ENCODE results near the gene ZBP1.

ZBP1 gene

DNA sequence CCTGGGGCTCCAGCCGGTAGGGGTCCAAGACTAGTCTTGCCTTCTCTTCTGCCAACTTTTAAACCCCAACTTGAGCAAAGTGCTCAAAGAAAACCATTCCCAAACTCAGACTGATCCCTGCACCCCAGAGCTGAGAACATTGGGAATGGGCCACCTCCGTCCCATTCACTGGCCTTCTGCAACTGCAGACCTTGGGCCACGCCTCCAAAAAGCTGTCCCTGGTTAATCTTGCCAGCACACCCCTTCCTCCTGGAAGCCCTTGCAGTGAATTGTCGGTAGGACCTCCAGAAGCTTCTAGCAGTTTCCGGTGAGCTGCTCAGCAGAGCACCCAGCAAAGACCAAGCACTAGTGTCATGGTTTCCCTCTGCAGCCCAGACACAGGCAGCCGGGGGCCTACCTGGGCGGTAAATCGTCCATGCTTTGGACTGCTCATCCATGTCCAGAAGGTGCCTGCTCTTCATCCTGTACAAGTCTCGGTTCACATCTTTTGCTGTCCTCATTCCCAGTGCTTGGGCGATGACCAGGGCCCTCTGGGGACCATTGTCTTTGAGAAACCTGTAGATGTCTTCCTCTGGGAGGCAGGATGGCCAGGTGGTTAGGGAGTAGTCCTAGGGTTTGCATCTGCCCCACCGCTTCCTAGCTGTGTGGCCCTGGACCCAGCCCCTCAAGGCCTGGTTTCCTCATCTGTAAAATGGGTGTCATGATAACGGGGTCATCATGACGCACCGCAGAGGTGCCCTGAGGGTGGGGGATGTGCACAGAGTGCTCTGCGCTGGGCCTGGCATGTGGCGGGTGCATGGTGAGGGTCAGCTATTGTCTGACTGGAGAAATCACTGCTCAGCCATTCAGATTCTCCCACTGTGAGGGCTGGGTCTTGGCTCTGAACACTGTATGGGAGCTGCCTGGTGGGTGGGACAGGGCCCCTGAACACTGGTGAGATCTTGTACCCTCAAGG, 5.5 kb downstream of the ZBP1 start:
- Histone ChIP-seq H3K9me2 (replicated peaks; ENCODE audit: control insufficient read depth, low read length) (no peaks in the 10 kb centered on the region), H3K4me3 (ENCODE audit: low read length) (no peak overlapping the region), H3K4me2 (ENCODE audit: low read length) (no peak overlapping the region), H3K27ac (ENCODE audit: low read depth, low read length) (no peak overlapping the region), H4K20me1 (ENCODE audit: control insufficient read depth, insufficient read depth, low read depth, low read length) (peaks cover 11% of the 10 kb centered on the region), H3K4me1 (ENCODE audit: control insufficient read depth, low read length) (peaks cover 25% of the 10 kb centered on the region), H3K79me2 (ENCODE audit: control insufficient read depth, low read length) (no peaks in the 10 kb centered on the region), H3K27me3 (ENCODE audit: control insufficient read depth, low read length) (peaks cover 73% of the 10 kb centered on the region), H3K36me3 (ENCODE audit: control insufficient read depth, low read length) (no peaks in the 10 kb centered on the region), H3K9me3 (ENCODE audit: control insufficient read depth, insufficient read depth, low read length) (no peaks in the 10 kb centered on the region), H3F3A (ENCODE audit: control insufficient read depth, insufficient read depth) (peaks cover 12% of the 10 kb centered on the region)
- TF ChIP-seq CTCF (IDR thresholded peaks at IDR 0.05; ENCODE audit: low read depth, low read length, poor library complexity, severe bottlenecking) (no peak), EZH2phosphoT487 (IDR thresholded peaks at IDR 0.05; ENCODE audit: borderline replicate concordance, low read length) (no peak)

DNA sequence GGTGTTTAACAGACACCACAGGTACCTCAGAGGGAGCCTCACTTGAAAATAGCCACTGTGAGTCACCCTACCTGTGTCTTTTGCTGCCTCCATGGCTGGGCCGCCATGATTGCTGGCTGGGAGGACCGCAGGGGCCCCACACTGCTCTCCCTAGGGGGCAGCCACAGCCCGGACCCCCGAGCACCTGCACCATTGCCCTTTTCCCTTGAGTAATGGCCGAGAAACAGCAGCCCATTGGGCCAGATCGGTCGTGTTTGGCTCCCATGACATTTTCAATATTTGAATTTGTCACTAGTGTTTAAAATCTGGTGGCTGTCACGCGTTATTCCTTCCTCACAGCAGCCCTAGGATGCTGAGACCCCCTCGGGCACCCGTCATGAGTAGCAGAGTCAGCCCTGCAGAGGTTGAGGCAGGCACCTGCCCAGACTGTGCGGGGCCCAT, 6.7 kb downstream of the ZBP1 start:
- Histone ChIP-seq H3K9me2 (replicated peaks; ENCODE audit: control insufficient read depth, low read length) (no peaks in the 10 kb centered on the region), H3K4me2 (ENCODE audit: low read length) (no peak overlapping the region), H4K20me1 (ENCODE audit: control insufficient read depth, insufficient read depth, low read depth, low read length) (peaks cover 15% of the 10 kb centered on the region), H3K79me2 (ENCODE audit: control insufficient read depth, low read length) (no peaks in the 10 kb centered on the region), H3K27ac (ENCODE audit: low read depth, low read length) (no peak overlapping the region), H3K36me3 (ENCODE audit: control insufficient read depth, low read length) (no peaks in the 10 kb centered on the region), H3K4me3 (ENCODE audit: low read length) (no peak overlapping the region), H3K4me1 (ENCODE audit: control insufficient read depth, low read length) (peaks cover 18% of the 10 kb centered on the region), H3K27me3 (ENCODE audit: control insufficient read depth, low read length) (peaks cover 76% of the 10 kb centered on the region), H3K9me3 (ENCODE audit: control insufficient read depth, insufficient read depth, low read length) (no peaks in the 10 kb centered on the region), H3F3A (ENCODE audit: control insufficient read depth, insufficient read depth) (no peaks in the 10 kb centered on the region)
- TF ChIP-seq EZH2phosphoT487 (IDR thresholded peaks at IDR 0.05; ENCODE audit: borderline replicate concordance, low read length) (no peak), CTCF (IDR thresholded peaks at IDR 0.05; ENCODE audit: low read depth, low read length, poor library complexity, severe bottlenecking) (no peak)

DNA sequence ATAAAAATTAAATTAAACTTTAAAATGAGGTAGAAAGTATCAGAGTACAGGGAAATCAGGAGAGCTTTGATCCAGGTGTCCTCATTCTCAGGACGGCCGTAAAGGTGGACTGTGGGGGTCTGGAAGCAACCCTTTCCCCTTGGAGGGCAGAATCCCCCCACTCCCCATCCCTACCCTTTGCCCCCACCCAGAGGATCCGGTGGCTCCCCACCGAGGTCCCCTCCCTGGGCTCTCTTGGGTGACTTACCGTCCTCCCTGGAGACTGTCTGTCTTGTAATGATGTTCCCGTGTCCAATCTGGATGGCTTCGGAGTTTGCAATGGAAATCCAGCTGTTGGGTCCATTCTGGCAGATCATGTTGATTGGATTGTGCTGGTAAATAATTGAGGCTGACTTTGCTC, 7.3 kb downstream of the ZBP1 start:
- Histone ChIP-seq H3K9me3 (ENCODE audit: control insufficient read depth, insufficient read depth, low read length) (no peaks in the 10 kb centered on the region), H4K20me1 (ENCODE audit: control insufficient read depth, insufficient read depth, low read depth, low read length) (peaks cover 15% of the 10 kb centered on the region), H3K36me3 (ENCODE audit: control insufficient read depth, low read length) (no peaks in the 10 kb centered on the region), H3K9me2 (replicated peaks; ENCODE audit: control insufficient read depth, low read length) (no peaks in the 10 kb centered on the region), H3K4me2 (ENCODE audit: low read length) (no peak overlapping the region), H3F3A (ENCODE audit: control insufficient read depth, insufficient read depth) (no peaks in the 10 kb centered on the region), H3K4me1 (ENCODE audit: control insufficient read depth, low read length) (peaks cover 12% of the 10 kb centered on the region), H3K27ac (ENCODE audit: low read depth, low read length) (no peak overlapping the region), H3K79me2 (ENCODE audit: control insufficient read depth, low read length) (no peaks in the 10 kb centered on the region), H3K4me3 (ENCODE audit: low read length) (no peak overlapping the region), H3K27me3 (ENCODE audit: control insufficient read depth, low read length) (peaks cover 70% of the 10 kb centered on the region)
- TF ChIP-seq EZH2phosphoT487 (IDR thresholded peaks at IDR 0.05; ENCODE audit: borderline replicate concordance, low read length) (no peak), CTCF (IDR thresholded peaks at IDR 0.05; ENCODE audit: low read depth, low read length, poor library complexity, severe bottlenecking) (no peak)
